Karpas-422 (cell line): Measurements from ENCODE around the gene MACROD2. TPM values are rescaled to one million over a fixed set of nuclear protein-coding genes. Genes with fewer than 3 reads are reported as not detected.

Experiments
- DNase-seq: peaks from one replicate; pipeline ENCODE4 v3.0.0-alpha.2; 2015
- H2AFZ ChIP-seq: fragments of 200-600 bp; sonication (generic); 2 replicates; pipeline ENCODE4 v1.6.1; 2014; ENCODE audit warnings: antibody characterized with exemption, low read length, mixed read lengths
- H3K27ac ChIP-seq: fragments of 200-600 bp; sonication (generic); 2 replicates; pipeline ENCODE4 v1.5.1; 2014; ENCODE audit warnings: mild to moderate bottlenecking, low read length, moderate library complexity
- H3K27me3 ChIP-seq: fragments of 200-600 bp; sonication (generic); 2 replicates; pipeline ENCODE4 v1.6.1; 2014; ENCODE audit warnings: low read length, mixed read lengths
- H3K36me3 ChIP-seq: fragments of 200-600 bp; sonication (generic); 2 replicates; pipeline ENCODE4 v1.6.1; 2014; ENCODE audit warnings: low read length, mixed read lengths; ENCODE audit not compliant: insufficient read depth
- H3K4me1 ChIP-seq: fragments of 200-600 bp; sonication (generic); 2 replicates; pipeline ENCODE4 v1.6.1; 2014; ENCODE audit warnings: mild to moderate bottlenecking, low read length, mixed read lengths
- H3K4me2 ChIP-seq: fragments of 200-600 bp; sonication (generic); 2 replicates; pipeline ENCODE4 v1.6.1; 2014; ENCODE audit warnings: low read length, low read depth, mild to moderate bottlenecking; ENCODE audit not compliant: poor library complexity, severe bottlenecking
- H3K4me3 ChIP-seq: fragments of 200-600 bp; sonication (generic); 2 replicates; pipeline ENCODE4 v1.5.1; 2014; ENCODE audit warnings: mild to moderate bottlenecking, antibody characterized with exemption, low read length, mixed read lengths
- H3K79me2 ChIP-seq: fragments of 200-600 bp; sonication (generic); 2 replicates; pipeline ENCODE4 v1.6.1; 2014; ENCODE audit warnings: mild to moderate bottlenecking, low read length, mixed read lengths
- H3K9ac ChIP-seq: fragments of 200-600 bp; sonication (generic); 2 replicates; pipeline ENCODE4 v1.6.0; 2014; ENCODE audit warnings: low read length
- H3K9me2 ChIP-seq: fragments of 200-600 bp; sonication (generic), shearing (Covaris generic); replicated peaks from 2 replicates; pipeline ENCODE4 v1.6.0; 2014; ENCODE audit warnings: mild to moderate bottlenecking, low read length, moderate library complexity; ENCODE audit not compliant: insufficient read depth
- H3K9me3 ChIP-seq: fragments of 300-700, 200-600 bp; sonication (generic); 2 replicates; pipeline ENCODE4 v1.6.1; 2014; ENCODE audit warnings: low read length, mixed read lengths
- H4K20me1 ChIP-seq: fragments of 200-600 bp; sonication (generic); 2 replicates; pipeline ENCODE4 v1.6.1; 2014; ENCODE audit warnings: mild to moderate bottlenecking, antibody characterized with exemption, low read length, low read depth; ENCODE audit not compliant: insufficient read depth
- total RNA-seq: library from RNA; depleted of rRNA; stranded (reverse); fragments of >200 nt; shearing (Covaris generic); gene quantifications from 2 replicates; pipeline ENCODE4 v1.2.3, GENCODE V29; 2014; ENCODE audit warnings: low replicate concordance

MACROD2 gene
- total RNA-seq, 1 experiment from 2014 or later = 0.15 TPM

DNA sequence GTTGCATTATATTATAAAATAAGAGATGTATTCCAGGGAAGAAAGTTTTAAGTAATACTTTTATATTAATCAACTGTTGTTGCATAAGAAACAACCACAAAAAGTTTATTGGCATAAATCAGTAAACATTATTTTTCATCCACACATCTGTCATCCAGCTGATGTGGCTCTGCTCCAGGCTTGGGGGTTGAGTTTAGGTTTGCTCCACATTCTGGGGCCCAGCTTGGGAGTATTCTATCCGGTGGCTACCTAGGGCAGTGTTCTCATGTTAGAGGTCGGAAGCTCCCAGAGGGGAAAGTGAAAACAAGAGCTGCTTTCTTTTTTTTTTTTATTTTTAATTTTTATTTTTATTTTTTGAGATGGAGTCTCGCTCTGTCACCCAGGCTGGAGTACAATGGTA lies 1070.5 kb downstream of the MACROD2 start:
- H3K27me3 ChIP-seq = no peaks in the 10 kb centered on the region
- DNase-seq = no peak
- no peak overlapping the region for H2AFZ ChIP-seq
- H4K20me1 ChIP-seq = no peaks in the 10 kb centered on the region
- no peaks in the 10 kb centered on the region for H3K36me3 ChIP-seq
- H3K4me3 ChIP-seq = no peak overlapping the region
- H3K4me2 ChIP-seq = no peak overlapping the region
- no peaks in the 10 kb centered on the region for H3K4me1 ChIP-seq
- H3K79me2 ChIP-seq = no peaks in the 10 kb centered on the region
- no peaks in the 10 kb centered on the region for H3K9me2 ChIP-seq
- H3K9me3 ChIP-seq = no peaks in the 10 kb centered on the region; the same call in 1 of the 2 replicates
- no peak overlapping the region for H3K9ac ChIP-seq
- H3K27ac ChIP-seq = no peak overlapping the region

DNA sequence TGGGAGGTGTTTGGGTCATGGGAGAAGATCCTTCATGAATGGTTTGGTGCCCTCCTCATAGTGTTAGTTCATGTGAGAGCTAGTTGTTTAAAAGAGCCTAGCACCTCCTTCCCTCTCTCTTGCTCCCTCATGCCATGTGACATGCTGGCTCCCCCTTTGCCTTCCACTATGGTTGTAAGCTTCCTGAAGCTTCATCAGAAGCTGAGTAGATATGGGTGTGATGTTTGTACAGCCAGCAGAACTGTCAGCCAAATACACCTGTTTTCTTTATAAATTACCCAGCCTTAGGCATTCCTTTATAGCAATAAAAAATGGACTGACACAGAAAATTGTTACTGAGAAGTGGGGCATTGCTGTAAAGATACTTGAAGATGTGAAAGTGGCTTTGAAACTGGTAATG lies 1073.2 kb downstream of the MACROD2 start:
- Histone ChIP-seq H3K27ac (no peak overlapping the region), H3K4me3 (no peak overlapping the region), H3K9me3 (no peaks in the 10 kb centered on the region; the same call in none of the 2 replicates), H3K4me2 (no peak overlapping the region), H2AFZ (no peak overlapping the region), H4K20me1 (no peaks in the 10 kb centered on the region), H3K9me2 (no peaks in the 10 kb centered on the region; the same call in 1 of the 2 replicates), H3K36me3 (no peaks in the 10 kb centered on the region), H3K79me2 (no peaks in the 10 kb centered on the region), H3K4me1 (no peaks in the 10 kb centered on the region), H3K9ac (no peak overlapping the region), H3K27me3 (no peaks in the 10 kb centered on the region)
- no peak for DNase-seq

DNA sequence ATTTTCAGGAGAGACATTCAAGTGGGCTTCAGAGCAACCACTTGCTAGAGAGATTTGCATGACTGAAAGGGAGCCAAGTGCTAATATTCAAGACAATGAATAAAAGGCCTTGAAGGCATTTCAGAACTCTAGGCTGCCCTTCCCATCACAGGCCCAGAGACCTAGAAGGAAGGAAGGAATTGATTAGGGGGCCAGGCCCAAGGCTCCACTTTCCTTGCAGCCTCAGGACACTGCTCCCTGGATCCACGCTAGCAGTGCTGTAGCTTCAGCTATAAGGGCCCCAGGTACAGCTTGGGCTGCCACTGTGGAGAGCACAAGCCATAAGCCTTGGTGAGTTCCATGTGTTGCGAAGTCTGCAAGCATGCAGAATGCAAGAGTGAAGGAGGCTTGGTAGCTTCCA lies 1074.0 kb downstream of the MACROD2 start:
- no peak overlapping the region for H3K9ac ChIP-seq
- no peaks in the 10 kb centered on the region; the same call in 1 of the 2 replicates for H3K9me2 ChIP-seq
- H3K9me3 ChIP-seq = no peaks in the 10 kb centered on the region; the same call in none of the 2 replicates
- no peaks in the 10 kb centered on the region for H3K36me3 ChIP-seq
- no peak overlapping the region for H3K4me3 ChIP-seq
- H3K79me2 ChIP-seq = no peaks in the 10 kb centered on the region
- H3K27me3 ChIP-seq = no peaks in the 10 kb centered on the region
- no peak overlapping the region for H3K27ac ChIP-seq
- H4K20me1 ChIP-seq = no peaks in the 10 kb centered on the region
- H2AFZ ChIP-seq = no peak overlapping the region
- no peak overlapping the region for H3K4me2 ChIP-seq
- DNase-seq = no peak
- H3K4me1 ChIP-seq = no peaks in the 10 kb centered on the region

GRCh38 chr20:15071085-15071808 lies 1075.9 kb downstream of the MACROD2 start:
- Histone ChIP-seq H2AFZ (no peak overlapping the region), H3K4me1 (no peaks in the 10 kb centered on the region), H3K9me3 (no peaks in the 10 kb centered on the region; the same call in 1 of the 2 replicates), H3K4me2 (no peak overlapping the region), H3K36me3 (no peaks in the 10 kb centered on the region), H3K9ac (no peak overlapping the region), H3K4me3 (no peak overlapping the region), H3K9me2 (no peaks in the 10 kb centered on the region; the same call in 1 of the 2 replicates), H3K79me2 (no peaks in the 10 kb centered on the region), H3K27ac (no peak overlapping the region), H3K27me3 (no peaks in the 10 kb centered on the region), H4K20me1 (no peaks in the 10 kb centered on the region)
- no peak for DNase-seq

GRCh38 chr20:15072316-15072715 lies 1077.0 kb downstream of the MACROD2 start:
- no peak overlapping the region for H3K27ac ChIP-seq
- no peak overlapping the region for H3K4me2 ChIP-seq
- H3K79me2 ChIP-seq = no peaks in the 10 kb centered on the region
- no peak overlapping the region for H2AFZ ChIP-seq
- H4K20me1 ChIP-seq = no peaks in the 10 kb centered on the region
- H3K4me1 ChIP-seq = no peaks in the 10 kb centered on the region
- DNase-seq = no peak
- no peaks in the 10 kb centered on the region; the same call in 1 of the 2 replicates for H3K9me2 ChIP-seq
- no peaks in the 10 kb centered on the region; the same call in 1 of the 2 replicates for H3K9me3 ChIP-seq
- no peaks in the 10 kb centered on the region for H3K36me3 ChIP-seq
- no peaks in the 10 kb centered on the region for H3K27me3 ChIP-seq
- no peak overlapping the region for H3K4me3 ChIP-seq
- no peak overlapping the region for H3K9ac ChIP-seq

DNA sequence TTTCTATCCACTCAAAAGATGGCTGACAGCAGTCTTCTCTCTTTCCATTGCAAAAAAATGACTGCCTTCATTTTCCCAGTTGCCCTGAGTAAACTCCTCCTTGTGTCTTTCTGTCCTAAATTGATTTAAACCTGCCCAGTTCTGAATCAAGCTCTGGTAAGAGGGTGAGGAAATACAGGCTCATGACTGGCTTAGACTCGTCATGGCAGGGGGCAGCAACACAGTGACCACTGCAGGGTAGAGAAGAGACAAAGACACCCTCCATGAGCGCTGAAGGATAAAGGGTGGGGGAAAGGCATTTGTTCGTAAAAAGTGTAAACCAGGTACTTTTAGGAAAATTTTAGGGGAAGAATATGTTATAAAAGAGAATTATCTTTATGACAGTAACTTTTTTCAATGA lies 1080.3 kb downstream of the MACROD2 start:
- no peak overlapping the region for H2AFZ ChIP-seq

DNA sequence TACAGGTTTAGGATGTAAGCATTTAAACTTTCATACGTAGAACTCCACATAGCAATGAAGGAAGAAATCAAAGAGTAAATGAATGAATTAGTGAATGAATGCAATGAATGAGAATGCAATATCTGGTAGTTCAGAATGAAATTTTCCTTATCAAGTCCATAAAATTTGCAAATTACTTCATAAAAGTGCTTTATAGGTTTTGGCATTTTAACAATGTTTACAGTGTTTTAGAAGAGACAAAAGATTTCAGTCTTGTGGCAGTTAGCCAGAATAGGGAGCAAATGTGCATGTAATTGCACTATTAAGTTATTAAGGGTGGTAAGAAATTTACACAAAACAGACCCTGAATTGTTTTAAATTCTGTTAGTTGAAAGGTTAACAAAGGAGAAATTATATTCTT lies 1081.5 kb downstream of the MACROD2 start:
- no peak overlapping the region for H3K4me2 ChIP-seq

More for the DNA sequence above, 1080.3 kb downstream of the MACROD2 start:
- H3K4me3 ChIP-seq = no peak overlapping the region
- H4K20me1 ChIP-seq = no peaks in the 10 kb centered on the region
- H3K9ac ChIP-seq = no peak overlapping the region
- H3K4me2 ChIP-seq = no peak overlapping the region
- no peaks in the 10 kb centered on the region for H3K79me2 ChIP-seq
- no peaks in the 10 kb centered on the region for H3K36me3 ChIP-seq
- no peaks in the 10 kb centered on the region for H3K27me3 ChIP-seq
- DNase-seq = no peak
- H3K4me1 ChIP-seq = no peaks in the 10 kb centered on the region
- no peak overlapping the region for H3K27ac ChIP-seq
- H3K9me2 ChIP-seq = no peaks in the 10 kb centered on the region; the same call in 1 of the 2 replicates
- no peaks in the 10 kb centered on the region; the same call in 1 of the 2 replicates for H3K9me3 ChIP-seq

DNA sequence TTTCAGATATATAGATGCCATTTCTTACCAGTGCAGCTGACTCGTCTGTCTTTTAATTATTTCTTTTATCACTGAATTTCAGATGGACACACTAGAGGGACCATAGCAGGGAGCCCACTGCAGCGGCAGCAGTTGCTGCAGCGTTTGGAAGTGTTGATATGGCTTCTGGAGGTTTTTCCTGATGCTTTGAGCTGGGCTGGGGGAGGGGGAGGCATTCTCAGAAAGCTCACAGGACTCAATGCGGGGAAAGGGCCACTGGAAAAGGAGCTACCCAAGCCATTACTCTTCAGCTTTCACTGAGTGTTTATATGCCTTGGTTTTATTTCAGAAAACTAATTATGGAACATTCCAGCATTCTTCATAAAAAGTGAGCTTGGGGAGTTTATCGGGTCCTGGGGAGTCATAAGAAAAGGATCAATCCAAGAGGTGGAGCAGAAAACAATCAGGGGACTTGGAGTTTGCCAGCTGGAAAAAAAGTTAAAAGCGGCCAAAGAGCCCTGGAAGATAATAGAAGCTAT lies 1082.5 kb downstream of the MACROD2 start:
- H3K36me3 ChIP-seq = no peaks in the 10 kb centered on the region
- no peaks in the 10 kb centered on the region; the same call in 1 of the 2 replicates for H3K9me3 ChIP-seq
- no peak overlapping the region for H3K4me3 ChIP-seq
- no peaks in the 10 kb centered on the region for H3K4me1 ChIP-seq
- H4K20me1 ChIP-seq = no peaks in the 10 kb centered on the region
- H3K9me2 ChIP-seq = no peaks in the 10 kb centered on the region; the same call in 1 of the 2 replicates
- H3K9ac ChIP-seq = no peak overlapping the region
- no peak overlapping the region for H3K27ac ChIP-seq
- no peaks in the 10 kb centered on the region for H3K79me2 ChIP-seq
- H2AFZ ChIP-seq = no peak overlapping the region
- no peak overlapping the region for H3K4me2 ChIP-seq
- DNase-seq = no peak
- no peaks in the 10 kb centered on the region for H3K27me3 ChIP-seq

More for the DNA sequence above, 1081.5 kb downstream of the MACROD2 start:
- no peaks in the 10 kb centered on the region; the same call in 1 of the 2 replicates for H3K9me2 ChIP-seq
- no peaks in the 10 kb centered on the region; the same call in 1 of the 2 replicates for H3K9me3 ChIP-seq
- no peaks in the 10 kb centered on the region for H3K79me2 ChIP-seq
- H3K27ac ChIP-seq = no peak overlapping the region
- H2AFZ ChIP-seq = no peak overlapping the region
- H3K4me3 ChIP-seq = no peak overlapping the region
- DNase-seq = no peak
- H3K4me1 ChIP-seq = no peaks in the 10 kb centered on the region
- H4K20me1 ChIP-seq = no peaks in the 10 kb centered on the region
- H3K9ac ChIP-seq = no peak overlapping the region
- H3K27me3 ChIP-seq = no peaks in the 10 kb centered on the region
- no peaks in the 10 kb centered on the region for H3K36me3 ChIP-seq
